GM18498 (cell line): Measurements from ENCODE around the gene RNF44.
A peak's percentile ranks its signal among the peaks of the same experiment; 100 is the strongest.

Experiments
- ATAC-seq: cut with Tn5 transposase; IDR thresholded peaks from one replicate; pipeline ENCODE4 v1.9.1; 2021; ENCODE audit warnings: mild to moderate bottlenecking, moderate library complexity; ENCODE audit not compliant: unreplicated experiment

Gene RNF44

DNA sequence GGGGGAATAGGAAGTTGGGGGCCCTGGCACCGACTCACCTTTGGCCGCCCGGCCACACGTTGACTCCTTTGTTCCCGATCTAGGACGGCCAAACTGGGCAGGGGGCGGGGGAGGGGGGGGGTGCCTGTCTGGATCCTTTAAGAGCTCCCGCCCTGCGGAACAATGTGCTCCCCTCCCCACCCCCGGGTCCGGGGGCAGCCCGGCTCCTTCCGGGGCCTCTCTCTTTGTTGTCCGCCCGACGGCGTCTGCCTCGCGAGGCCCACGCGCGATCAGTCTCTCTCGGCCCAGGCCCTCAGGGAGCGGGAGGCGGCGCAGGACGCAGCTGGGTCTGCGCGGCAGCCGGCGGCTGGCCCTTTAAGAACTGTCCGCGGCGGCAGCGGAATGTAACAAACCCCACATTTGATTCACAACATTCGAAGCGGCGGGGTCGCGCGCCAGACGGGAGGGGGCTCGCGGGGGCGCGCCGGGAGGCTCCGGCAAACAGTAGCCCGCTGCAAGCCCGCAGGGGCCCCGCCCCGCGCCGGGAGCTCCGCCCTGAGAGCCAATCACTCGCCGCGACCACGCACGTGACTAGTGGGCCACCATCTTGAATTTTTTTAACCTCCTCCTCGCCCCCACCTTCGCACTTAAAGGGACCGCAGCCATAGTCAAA lies at the start of gene RNF44:
Gene RNF44 (minus strand): TSS at position 501 of the 652 bp plus-strand sequence. CDS start 4,930 bp downstream, outside the sequence.
- peak; percentile 63 for ATAC-seq

DNA sequence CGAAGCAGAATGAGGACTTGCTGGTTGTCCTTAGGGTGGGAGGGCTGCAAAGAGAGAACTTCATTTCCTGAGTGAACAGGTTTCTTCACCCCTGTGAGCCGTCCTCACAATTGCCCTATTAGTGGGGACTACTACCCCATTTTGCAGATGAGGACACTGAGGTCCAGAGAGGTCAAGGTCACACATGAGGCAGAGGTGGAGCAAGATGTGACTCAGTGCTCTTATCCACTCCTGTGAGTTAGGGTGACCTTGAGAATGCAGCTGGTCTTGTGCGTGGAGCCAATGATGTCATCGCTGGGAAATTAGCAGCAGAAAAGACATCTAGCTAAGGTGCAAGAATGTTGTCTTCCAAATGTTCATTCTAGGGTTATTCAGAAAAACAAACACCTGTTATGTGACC lies 45.9 kb upstream of the RNF44 start:
- ATAC-seq: no peak

DNA sequence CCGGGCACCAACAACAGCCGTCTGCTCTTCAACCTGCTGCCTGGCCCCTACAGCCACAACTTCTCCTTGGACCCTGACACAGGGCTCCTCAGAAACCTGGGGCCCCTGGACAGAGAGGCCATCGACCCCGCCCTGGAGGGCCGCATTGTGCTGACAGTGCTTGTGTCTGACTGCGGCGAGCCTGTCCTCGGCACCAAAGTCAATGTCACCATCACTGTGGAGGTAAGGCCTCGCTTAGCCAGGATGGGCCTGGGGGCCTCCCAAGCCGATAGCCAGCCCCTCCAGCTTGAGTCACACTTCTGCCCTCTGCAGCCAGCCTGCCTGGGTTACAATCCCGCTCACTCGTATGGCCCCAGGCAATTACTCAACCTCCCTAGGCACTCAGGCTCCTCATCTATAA lies 44.2 kb upstream of the RNF44 start:
- ATAC-seq: no peak

DNA sequence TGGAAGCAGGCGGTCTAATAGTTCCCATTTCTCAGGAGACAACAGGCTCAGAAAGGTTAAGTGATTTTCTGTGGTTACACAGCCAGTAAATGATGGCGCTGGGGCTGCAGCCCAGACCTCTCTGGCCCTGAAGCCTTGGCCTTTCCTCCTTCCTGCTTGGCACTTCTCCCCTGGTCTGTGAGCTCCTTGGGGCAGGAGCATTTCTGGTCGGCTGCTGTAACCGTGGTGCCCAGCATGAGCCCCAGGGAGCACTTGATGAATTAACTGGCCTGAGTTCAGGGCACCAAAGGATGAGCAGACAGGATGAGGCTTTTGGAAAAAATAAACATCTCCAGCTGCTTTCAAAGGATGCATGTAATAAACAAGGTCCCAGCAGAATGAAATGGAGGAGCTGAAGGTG lies 42.1 kb upstream of the RNF44 start:
- no peak for ATAC-seq

GRCh38 chr5:176578391-176578808 lies 41.2 kb upstream of the RNF44 start:
- no peak for ATAC-seq

- no peak for ATAC-seq
These were observed 40.3 kb upstream of the RNF44 start for GRCh38 chr5:176577312-176578176.

DNA sequence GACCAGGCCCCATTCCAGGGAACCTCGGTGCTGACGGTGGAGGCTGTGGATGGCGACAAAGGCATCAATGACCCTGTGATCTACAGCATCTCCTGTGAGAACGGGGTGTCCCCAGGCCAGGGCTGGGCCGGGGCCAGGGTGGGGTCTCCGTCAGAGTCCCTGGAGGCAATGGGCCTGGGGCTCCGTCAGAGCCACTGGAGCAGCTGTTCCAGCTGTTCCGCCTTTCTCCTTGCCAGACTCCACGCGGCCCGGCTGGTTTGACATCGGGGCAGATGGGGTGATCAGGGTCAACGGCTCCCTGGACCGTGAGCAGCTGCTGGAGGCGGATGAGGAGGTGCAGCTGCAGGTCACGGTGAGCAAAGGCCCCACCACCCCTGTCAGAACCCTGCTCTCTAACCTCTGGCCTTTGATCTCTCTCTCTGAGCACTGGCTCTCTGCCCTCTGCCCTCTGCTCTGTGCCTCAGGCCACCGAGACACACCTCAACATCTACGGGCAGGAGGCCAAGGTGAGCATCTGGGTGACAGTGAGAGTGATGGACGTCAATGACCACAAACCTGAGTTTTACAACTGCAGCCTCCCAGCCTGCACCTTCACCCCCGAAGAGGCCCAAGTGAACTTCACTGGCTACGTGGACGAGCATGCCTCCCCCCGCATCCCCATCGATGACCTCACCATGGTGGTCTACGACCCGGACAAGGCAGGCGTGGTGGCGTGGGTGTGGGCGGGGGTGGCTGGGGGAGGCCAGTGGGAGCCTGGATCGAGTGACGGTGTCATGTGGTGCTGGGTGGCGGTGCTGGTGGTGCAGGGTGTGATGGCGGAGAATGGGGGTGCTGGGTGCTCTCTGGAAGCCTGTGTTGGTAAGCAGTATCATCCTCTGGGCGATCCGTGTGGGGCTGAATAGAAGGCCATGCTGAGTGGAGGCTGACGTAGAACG lies 38.6 kb upstream of the RNF44 start:
- no peak for ATAC-seq

DNA sequence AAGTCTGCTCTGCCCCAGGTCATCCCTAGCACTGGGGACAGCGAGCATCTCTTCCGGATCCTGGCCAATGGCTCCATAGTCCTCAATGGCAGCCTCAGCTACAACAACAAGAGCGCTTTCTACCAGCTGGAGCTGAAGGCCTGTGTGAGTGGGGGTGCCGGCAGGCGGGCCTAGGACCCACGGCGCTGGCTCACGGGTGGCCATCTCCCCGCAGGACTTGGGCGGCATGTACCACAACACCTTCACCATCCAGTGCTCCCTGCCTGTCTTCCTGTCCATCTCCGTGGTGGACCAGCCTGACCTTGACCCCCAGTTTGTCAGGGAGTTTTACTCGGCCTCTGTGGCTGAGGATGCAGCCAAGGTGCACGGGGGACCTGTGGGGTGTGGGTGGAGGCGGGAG lies 37.9 kb upstream of the RNF44 start:
- ATAC-seq: no peak

DNA sequence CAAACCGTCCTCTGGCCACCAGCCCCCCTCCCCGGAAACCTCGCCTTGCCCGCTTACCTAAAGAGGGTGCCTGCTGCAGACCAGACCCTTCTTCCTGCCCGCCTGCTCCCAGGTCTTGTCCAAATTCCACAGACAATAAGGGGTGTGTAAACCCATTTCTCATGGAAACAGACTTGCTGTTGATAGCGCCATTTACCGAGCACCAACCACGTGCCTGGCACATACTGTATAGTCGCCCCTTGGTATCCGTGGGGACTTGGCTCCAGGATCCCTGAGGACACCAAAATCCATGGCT lies 37.0 kb upstream of the RNF44 start:
- no peak for ATAC-seq

DNA sequence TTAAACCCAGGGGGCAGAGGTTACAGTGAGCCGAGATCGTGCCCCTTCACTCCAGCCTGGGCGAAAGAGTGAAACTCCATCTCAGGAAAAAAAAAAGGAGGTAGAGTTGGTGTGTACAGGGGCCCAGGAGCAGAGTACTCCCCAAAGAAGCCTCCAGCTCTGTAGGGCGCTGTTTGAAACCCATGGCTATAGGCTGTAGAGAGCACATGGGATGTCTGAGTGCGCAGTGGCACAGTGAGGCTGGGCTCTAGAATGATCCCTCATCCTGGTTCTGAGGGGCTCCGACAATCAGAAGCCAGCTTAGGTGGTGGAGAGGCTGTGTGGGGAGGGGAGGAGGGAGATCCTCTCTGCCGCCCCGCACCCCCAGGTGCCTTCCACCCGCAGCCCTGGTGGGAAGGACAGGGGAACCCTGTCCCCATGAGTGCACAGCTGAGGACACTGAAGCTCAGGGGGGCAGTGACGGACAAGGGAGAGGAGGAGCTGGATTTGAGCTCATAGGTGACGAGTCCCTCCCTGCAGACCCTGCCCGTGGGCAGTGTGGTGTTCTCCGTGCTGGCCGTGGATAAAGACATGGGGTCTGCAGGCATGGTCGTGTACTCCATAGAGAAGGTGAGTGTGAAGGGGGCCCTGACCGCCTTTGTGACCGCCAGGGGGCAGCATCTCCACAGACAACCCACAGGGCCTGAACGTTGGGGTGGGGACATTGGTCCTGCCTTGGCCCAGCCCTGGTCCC lies 36.5 kb upstream of the RNF44 start:
- peak; percentile 64 for ATAC-seq

DNA sequence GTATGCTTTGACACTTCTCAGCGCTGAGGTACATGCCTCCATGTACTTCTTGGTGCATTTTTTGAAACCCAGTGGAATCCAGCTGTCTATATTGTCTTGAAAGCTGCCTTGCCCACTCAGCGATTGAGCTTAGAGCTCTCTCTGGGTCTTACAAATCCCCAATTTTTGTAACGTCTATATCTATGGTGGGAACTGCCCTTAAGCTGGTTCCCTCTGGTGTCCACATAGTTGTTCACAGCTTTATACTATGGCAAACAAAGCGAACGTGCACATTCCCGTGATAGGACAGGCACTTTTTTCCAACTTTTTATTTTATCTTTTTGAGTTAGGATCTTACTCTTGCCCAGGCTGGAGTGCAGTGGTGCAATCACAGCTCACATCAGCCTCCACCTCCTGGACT lies 32.8 kb upstream of the RNF44 start:
- no peak for ATAC-seq

DNA sequence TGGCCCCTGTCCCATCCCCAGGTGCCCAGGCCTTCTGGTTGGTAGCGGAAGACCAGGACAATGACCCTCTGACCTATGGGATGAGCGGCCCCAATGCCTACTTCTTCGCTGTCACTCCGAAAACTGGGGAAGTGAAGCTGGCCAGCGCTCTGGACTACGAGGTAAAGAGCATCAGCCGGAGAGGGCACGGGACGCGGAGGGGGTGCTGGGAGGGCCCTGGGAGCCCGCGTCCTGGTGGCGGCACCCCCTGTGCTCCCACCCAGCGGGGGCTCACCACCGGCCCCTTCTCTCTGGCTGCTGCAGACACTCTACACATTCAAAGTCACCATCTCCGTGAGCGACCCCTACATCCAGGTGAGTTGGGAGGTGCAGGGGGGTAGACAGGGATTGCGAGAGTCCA lies 31.5 kb upstream of the RNF44 start:
- ATAC-seq: no peak

- no peak for ATAC-seq
These were observed 28.6 kb upstream of the RNF44 start for GRCh38 chr5:176565760-176566288.

DNA sequence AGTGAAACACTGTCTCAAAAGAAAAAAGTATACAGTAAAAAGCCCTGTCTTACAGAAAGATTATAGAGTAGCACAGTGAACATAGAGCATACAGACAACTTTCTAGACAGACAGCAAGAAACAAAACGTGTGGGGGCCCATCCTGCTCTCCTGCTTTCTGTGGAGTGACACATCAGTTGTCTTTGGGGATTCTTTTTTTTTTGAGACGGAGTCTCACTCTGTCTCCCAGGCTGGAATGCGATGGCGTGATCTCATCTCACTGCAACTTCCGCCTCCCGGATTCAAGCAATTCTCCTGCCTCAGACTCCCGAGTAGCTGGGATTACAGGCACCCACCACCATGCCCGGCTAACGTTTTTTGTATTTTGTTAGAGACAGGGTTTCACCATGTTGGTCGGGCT lies 26.8 kb upstream of the RNF44 start:
- ATAC-seq: no peak

DNA sequence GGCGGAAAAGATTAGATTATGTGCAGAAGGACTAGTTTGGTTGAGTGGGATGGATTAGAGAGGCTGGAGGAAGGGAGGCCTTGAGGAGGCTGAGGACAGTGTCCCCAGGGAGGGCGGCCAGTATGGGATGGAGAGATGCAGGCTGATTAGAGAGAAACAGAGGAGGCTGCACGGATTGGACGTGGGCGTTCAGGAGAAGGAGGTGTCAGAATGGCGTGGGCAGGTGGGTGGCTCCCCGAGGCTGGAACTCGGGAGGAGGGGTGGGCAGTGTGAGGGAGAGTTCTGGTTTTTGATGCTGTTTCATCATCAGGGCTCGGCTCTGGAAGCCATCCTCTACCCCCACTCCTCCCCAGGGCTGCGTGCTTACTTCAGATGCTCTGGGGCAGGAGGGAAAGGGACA lies 25.0 kb upstream of the RNF44 start:
- ATAC-seq: no peak

GRCh38 chr5:176561259-176561658 lies 24.1 kb upstream of the RNF44 start:
- no peak for ATAC-seq

DNA sequence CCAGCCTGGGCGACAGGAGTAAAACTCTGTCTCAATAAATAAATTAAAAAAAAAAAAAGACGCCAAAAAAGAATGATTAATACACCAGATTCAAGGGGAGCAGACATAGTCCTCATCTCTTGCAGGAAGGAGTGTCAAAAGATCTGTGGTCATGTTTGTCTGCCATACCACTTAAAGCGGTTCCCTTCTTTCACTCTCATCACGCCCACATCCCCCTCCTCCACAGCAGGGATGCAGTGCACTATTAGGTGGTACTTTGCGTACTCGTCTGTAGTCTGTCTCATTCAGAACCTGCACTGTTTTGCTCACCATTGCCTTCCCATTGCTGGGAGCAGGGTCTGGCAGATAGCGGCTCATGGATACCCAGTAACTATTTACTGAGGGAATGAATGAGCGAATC lies 23.2 kb upstream of the RNF44 start:
- no peak for ATAC-seq

DNA sequence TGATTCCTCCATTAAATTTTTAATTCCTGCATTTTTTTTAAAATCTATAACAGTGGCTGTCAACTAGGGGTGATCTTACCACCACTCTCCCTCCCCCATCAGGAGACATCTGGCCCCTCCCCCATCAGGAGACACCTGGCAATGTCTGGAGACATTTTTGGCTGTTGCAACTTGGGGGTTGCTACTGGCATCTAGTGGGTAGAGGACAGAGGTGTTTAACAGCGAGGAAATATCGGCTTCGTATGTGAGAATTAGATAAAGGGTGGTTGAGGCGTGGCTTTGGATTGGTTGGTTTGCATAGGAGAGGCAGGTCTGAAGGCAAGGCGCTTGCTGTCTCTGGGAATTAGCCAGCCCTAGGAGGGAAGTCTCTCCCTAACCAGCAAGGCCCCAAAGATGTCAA lies 22.5 kb upstream of the RNF44 start:
- ATAC-seq: no peak

DNA sequence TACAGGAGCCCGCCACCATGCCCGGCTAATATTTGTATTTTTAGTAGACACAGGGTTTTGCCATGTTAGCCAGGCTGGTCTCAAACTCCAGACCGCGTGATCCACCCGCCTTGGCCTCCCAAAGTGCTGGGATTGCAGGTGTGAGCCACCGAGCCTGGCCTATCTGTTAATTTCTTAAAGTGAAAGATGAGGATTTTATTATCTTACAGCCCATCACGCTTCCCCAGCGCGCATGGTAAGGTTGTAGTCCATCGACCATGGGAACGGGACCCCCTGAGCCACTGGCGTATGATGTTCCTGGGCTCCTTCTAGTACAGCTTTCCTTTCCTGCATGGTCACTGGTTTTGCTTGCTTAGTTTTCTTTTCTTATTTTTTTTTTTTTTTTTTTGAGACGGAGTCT lies 20.6 kb upstream of the RNF44 start:
- ATAC-seq: no peak

DNA sequence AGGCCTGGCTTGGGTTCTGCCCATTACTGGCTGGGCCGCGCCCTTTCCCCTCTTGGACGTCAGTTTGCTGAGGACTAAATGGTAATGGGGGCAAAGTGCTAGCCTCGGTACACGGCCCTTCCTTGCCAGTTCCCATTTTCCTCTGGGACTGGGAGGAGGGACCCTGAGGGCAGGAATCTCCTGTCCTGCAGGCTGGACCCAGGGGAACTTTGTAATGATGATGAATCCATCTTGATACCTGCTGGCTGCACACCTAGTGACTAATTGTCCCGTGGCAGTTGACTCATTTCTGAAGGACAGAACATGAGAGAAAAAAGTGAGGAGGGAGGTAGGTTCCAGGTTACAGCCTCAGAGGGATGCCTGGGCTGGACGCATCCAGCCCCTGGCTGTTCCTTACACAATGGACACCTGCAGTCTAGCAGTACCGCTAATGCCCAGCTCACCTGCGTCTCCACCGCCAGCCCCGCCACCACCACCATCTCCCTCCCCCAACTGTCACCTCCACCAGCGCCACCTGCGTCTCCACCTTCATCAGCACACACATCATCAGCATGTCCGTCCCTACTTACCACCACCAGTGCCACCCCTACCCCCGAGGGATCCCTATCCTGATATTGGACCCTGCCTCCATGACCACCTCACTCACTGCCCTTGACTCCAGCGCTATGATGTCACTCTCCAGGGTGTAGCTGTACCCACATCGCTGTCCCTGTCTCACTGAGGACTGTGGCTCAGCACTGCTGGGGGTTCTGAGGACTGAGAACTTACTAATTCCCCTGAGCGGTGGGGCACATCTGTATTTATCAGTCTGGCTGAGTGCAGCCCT lies 16.3 kb upstream of the RNF44 start:
- ATAC-seq: no peak
